Inferior parietal cortex (tissue), 1 donor: ENCODE data around the gene KLHDC3.
A peak's percentile ranks its signal among the peaks of the same experiment; 100 is the strongest.
"Not testable (repeated sequence)": the region's sequence is repeated elsewhere in the genome, so short reads cannot be mapped to it uniquely, and the experiment has no call there.

ENCODE experiments used
- DNase-seq: peaks from one replicate; pipeline ENCODE4 v3.0.0-alpha.2; 2016; ENCODE audit errors: extremely low spot score

The KLHDC3 gene

DNA sequence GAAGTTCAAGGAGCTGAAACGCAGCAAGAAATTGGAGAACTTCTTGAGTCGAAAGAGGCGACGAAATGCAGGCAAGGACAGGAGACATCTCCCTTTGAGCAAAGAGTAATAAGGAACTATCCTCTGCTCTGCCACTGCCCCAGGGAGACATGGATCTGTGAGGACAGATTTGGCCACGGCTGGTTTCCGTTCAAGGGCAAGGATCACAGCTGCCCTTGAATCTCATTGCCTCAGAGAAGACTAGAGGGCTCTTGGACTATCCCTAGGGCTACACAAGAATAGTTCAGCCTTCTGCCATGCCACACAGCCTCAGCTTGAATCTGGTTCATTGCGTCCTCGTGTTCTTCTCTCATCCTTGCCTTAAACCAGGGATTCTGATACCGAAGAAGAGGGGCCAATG is 15.1 kb downstream of the KLHDC3 start:
- DNase-seq: no peak

DNA sequence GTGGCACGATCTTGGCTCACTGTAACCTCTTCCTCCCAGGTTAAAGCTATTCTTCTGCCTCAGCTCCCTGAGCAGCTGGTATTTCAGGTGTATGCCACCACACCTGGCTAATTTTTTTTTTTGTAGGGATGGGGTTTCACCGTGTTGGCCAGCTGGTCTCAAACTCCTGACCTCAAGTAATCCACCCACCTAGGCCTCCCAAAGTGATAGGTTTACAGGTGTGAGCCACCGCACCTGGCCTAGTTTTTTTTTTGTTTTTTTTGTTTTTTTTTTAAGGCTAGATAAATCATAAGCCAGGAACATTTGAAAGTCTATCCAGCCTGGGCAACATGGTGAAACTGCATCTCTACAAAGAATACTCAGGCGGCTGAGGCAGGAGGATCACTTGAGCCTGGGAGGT is 18.3 kb downstream of the KLHDC3 start:
- no peak for DNase-seq

DNA sequence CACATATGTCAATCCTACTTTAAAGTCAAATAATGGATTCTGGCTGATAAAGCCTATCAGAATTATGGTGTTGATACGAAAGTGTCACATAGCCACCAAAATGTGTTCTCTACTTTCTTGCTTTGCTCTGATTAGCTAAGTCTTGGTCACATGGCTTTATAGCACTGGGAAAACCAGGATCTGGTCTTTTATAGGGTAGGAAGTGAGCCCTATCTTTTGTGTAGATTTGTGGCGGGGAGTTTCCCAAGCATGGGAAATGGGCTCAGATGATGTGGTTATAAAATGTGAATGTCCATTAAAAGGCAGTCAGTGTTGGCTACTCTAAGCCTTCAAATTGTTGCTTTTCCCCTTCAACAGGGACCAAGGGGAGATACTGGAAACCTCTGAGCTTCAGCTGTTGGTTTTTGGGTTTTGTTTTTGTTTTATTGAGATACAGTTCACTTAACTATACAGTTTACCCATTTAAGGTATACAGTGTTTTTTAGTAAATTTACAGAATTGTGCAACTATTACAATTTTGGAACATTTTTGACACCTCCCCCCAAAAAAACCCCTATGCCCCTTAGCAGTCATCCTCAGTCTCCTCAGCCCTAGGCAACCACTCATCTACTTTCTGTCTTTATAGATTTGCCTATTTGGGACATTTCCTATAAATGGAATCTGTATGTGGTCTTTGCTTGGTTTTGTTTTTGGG is 19.6 kb downstream of the KLHDC3 start:
- no peak for DNase-seq

DNA sequence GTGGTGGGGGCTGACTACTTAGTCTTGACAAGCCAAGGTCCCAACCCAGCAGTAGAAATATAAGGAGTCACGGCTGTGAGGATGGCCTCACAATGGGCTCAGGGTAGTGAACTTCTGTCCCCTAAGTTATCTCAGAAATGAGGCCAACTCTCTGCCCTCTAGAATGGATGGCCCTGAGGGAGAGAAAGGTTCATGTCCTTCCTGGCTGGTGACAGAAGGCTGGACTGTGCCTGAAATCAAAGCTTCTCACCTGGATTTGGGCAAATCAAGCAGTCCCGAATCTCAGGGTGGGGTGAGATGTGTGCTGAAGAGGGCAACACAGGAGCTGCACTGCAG is 20.1 kb downstream of the KLHDC3 start:
- no peak for DNase-seq

DNA sequence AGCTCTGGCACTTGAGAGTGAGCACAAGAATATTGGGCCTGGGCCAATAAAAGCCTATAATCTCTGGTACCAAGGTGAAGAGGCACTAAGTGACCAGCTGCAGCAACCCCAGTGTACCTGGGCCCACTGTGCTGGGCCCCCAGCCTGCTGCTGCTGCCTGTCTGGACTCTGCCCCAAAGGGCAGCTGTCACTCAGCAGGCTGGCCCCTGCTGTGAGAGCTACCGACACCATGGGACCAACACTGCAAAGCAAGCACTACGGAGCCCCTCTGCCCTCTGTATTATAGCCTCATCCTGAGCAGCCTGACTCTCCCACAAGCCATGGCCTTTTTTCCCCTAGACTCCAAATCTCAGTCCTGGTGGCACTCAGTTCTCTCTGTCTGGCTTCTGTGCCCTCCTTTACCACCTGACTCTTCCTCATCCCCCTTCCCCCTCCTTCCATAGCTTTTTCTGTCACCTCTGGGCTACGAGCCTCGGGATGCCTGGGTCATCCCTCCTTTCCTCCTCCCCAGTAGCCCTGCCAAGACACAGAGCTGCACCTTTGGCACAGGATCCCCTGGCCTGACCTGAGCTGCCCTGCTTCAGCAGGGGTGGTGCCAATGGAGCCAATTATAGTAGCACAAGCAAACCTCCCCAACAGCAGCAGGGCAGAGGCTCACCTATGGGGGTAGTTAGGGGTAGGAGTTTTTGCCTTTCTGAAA is 21.6 kb downstream of the KLHDC3 start:
- DNase-seq: no peak

DNA sequence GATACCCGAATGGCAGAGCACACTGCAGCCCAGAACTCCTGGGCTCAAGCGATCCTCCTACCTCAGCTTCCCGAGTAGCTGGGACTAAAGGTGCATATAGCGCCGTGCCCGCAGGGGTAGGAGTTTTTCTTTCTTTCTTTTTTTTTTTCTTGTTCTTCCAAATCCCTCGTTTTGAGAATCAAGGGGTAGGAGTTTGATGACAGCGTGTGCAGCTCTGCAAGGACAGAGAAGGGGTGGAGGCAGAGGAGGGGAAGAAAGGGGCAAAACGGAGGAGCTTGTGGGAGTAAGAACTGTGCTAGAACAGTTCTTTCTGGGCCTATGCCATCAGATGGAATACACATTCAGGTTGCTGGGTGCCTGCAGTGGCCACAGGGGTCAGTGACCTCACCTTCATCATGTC is 22.7 kb downstream of the KLHDC3 start:
- DNase-seq: no peak

DNA sequence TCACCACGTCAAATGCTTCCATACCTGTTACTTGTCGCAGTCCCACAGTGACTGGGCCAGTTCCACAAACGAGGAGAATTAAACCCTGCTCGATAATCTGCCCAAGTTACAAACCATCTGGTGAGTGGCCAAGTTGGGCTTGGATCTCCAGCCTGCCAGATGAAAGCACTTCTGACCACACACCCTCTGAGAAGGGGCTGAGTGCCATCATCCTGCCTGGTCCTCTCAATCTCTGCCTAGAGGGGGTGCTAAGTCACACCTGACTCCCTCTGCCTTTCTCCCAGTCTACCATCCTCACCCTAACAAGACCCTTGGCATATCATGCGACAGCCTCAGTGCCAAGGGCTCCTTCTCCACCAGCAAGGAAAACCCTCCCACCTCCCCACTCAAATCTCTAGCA is 23.1 kb downstream of the KLHDC3 start:
- no peak for DNase-seq

DNA sequence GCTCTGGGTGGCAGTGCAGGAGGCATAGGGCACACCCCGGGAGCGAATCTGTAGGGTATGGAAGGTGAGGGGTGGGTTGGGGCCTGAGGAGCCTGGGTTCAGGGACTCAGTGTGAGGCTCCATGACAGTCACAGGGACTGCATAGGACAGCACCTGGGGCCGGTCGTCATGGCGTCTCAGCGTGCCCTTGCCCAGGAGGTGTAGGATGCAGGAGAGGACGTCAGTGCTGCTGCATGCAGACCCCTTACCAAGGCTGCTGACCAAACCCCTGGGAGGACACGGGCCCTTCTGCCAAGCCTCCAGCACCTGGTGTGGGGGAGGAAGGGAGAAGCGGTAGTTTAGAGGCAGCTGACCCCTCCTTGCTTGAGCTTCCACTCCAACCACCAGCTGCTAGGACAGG is 23.7 kb downstream of the KLHDC3 start:
- no peak for DNase-seq

DNA sequence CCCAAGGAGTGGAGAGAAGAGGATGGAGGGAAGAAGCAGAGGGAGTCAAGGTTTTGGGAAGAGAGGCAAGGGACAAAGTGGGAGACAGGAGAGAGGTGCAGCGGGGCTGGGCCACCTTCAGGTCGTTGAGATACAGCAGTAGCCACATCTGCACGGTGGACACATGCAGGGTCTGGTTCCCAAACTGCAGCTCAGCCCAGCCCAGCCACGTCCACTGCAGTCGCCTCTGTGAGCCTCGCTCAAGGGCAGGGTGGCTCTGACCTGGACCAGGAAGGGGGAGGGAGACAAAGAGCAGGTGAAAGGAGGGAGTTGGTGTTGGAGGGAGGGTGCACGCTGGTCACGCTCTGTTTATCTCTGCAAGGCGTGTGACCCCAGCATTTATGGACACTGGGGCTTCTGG is 24.7 kb downstream of the KLHDC3 start:
- no peak for DNase-seq

DNA sequence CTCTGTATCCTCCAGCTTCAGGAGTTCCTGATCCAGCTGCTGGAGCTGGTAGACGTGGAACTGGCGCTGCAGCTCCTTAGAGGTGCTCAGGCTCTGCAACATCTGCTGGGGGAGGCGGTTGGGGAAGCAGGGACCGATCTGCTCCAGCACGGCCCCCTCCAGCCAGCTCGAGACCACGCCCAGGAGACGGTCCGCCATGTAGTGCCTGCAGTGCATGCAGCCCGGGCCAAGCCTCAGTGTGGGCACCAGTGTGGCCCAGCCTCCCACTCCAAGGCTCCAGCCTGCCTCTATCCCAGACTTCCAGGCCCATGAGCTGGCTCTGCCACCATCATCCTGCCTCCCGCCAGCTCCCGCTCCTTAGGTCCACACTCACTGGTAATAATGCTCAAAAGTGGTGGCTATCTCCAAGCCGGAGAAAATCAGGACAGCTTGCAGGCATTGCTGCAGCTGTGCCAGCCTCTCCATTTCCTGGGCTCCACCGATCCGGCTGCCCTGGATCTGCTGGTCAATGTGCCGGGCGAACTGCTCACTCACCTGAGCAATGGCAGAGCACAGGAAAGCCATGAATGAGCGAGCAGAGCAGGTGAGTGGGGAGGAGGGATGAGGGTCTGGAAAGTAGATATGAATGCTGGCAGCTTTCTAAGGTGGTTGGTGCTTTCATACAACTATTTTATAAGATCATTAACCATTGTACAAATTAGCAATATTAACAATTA is 26.7 kb downstream of the KLHDC3 start:
- no peak for DNase-seq

DNA sequence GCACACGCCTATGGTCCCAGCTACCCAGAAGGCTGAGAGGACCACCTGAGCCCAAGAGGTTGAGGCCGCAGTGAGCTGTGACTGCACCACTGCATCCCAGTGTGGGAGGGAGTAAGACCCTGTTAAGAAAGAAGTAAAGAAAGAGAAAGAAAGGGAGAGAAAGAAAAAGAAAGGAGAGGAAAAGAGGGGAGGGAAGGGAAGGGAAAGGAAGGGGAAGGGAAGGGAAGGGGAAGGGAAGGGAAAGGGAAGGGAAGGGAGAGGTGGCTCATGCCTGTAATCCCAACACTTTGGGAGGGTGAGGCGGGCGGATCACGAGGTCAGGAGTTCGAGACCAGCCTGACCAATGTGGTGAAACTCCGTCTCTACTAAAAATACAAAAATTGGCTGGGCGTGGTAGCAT is 27.4 kb downstream of the KLHDC3 start:
- not testable (repeated sequence) for DNase-seq

DNA sequence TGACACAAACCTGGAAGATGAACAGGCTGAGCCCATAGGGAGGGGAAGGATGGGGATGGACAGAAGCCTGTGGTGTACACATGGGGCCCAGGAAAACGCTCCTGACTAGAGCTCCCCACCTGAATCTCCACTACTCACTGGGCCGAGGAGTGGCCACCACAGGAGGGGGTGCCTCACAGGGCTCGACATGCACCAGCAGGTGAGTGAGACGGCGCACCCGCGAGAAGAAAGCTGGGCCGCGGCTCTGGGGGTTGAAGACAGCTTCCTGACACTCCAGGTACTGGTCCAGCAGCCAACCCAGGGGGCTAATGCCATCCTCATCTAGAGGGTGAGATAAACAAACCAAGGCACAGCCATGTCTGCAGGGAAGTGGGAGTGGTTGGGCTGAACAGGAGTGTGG is 29.3 kb downstream of the KLHDC3 start:
- DNase-seq: no peak

DNA sequence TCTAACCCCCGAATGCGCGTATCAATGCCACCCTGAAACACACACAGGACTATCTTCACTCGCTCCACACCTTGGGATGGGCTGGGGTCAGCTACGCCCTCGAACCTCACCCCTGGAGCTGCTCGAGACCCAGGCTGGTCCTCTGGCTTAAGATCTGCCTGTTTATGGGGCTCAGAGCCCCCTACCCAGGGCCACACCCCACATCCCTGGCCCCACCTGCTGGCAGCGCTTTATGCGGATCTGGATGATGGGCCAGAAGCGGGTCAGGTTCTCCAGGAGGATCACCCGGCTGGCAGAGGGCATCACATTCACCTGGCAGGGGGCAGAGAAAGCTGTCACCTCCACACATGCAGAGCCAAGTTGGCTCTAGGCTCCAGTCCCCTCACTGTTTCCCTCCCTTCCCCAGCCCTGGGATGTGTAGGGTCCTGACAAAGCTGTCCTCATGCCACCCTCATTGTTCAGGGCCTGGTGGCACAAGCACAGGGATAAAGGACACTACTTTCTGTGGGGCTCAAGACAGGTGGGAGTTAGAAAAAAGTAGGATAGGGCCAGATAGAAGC is 31.4 kb downstream of the KLHDC3 start:
- DNase-seq: no peak

DNA sequence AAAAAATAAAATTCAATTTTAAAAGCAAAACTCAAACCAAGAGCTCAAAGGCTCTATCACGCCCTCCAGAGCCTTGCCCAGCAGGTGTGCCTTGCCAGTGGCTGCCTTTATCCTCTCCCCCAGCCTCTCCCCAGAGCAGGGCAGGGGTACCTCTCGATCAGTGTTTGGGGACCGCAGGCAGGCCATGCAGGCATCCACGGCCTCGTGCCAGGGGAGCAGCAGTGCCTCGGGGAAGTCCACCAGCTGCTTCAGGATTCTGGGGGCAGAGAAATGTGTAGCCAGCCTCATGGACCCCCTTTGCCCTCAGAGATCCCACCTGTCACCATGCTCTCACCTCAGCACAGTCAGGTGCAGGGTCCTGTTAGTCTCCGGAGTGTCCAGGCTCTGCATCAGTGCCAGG is 33.9 kb downstream of the KLHDC3 start:
- no peak for DNase-seq

DNA sequence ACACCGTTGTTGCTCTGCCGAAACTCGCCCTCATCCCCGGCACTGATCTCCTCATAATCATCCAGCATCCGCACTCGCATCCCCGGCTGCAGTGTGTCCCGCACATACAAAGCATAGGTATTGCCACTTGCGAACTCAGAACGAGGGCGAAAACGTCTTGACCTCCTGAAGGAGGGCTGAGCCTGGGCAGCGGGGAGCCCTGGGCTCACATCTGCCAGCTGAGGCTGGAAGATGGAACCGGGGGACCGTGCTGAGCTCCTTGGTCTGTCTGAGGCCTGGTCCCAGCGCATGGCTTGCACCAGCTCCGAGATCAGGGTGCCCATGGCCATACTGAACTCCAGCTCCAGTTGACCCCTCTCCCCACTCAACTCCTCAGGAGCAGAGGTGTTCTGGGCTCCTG is 36.9 kb downstream of the KLHDC3 start:
- no peak for DNase-seq

DNA sequence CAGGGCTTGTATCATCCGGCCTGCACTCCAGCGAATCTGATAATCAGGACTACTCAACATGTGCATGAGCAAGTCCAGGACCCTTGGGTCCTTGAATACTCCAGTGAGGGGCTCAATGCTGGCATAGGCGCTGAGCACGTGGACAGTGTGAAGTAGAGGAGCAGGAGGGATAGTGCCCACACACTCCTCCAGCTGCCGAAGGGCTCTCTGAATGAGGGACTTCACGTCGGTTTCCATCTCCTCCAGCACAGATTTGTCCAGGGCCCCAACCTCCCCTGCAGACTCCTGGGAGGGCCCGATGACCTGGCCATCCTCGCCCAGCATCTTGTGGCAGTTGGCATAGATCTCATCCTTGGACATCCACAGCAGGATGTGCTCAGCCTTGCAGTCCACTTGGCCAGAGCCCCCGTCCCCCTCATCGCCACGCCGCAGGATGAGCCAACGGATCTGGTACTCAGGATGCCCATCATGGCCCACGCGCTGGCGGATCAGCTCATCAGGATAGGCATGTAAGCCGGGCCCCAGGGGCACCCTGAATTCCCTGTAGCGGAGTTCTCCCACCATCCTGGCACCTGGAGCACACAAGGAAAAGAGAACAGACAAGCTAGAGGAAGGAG is 38.3 kb downstream of the KLHDC3 start:
- no peak for DNase-seq

DNA sequence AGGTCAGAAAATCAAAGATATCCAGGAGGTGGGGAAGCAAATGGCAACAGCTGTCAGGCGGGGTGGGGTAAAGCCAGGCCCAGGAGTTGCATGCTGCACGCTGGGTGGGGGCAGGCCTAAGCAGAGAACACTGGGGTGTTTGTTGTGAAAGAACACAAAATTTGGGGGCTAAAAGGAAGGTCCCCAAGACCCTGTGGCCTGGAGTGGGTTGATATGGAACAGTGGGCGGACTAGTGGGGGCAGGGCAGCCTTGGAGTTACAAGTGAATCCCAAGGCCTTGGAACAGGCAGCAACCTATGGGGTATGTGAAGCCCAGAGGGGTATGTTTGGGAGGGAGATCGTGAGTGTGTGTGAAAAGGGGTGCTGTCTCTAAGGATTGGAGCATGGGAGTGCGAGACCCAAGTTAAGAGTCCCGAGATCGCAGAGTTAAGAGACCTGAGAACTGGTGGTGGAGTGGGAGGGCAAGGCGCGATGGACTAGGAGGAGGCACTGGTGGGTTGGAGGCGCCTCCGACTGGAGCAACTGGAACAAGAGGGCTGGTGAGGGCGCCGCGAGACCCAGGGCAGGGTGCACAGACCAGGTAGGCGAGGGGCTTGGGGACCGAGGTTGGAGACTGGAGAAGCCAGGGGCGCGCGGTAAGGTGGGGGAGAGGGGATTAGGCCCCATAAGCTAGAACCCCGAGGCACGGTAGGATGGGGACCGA is 38.9 kb downstream of the KLHDC3 start:
- DNase-seq: no peak

DNA sequence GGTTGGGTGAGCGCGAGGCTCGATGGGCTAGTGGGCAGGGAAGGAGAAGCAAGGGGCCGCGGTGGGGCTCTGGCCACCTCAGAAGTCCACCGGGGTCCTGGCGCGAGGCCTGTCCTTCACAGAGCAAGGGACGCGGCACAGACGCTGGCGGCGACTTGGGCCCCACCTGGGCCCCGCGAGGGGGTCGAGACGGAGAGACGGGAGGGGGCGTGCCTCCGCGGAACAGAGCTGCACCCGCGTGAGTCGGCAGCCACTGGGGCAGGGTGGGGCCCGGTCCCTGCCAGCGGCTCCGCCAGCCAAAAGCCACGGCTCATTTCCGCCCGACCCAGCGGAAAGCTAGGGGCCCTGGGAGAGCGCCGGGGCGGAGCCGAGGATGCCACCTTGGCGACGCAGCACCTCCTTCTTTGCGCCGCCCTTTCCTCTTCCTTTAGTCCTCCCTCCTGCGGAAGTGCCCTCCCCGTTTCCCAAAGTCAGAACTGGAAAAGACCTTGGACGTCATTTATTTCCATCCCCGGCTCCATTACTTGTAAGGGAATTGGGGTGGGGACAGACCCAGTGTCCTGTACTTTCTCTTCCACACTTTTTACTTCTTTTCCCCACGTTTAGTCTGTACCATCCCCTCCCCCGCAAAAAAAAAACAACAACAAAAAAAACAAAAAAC is 39.6 kb downstream of the KLHDC3 start, which contains the start of gene CUL7:
Gene CUL7, minus strand, starts transcription at position 307 of the 661 bp plus-strand sequence. CDS start 1,063 bp downstream, outside the sequence.
- peak; percentile 83 for DNase-seq

DNA sequence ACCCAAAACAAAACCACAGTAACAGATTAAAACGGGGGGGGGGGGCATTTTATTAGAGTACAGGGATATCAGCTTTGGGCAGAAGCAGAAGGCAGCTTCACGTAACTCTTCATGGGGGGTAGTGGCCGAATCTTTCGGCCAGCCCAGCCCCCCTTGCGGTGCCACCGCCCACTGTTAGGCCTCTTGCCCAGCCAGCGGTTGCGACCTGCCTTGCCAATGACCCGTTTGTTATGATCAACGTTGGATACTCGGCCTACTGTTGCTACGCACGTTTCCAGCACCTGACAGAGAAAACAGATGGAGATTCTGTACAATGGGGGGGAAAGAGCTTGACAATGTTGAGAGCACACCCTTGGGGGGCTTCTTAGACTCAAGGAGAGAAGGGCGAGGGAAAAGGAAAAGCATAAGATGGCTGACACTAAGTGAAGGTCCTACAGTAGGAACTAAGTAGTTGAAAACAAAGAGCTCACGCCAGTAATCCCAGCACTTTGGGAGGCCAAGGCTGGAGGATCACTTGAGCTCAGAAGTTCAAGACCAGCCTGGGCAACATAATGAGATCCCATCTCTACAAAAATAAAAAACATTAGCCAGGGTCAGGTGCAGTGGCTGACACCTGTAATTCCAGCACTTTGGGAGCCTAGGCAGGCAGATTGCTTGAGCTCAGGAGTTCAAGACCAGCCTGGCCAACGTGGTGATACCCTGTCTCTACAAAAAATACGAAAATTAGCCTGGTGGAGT is 40.3 kb downstream of the KLHDC3 start:
- DNase-seq: no peak

DNA sequence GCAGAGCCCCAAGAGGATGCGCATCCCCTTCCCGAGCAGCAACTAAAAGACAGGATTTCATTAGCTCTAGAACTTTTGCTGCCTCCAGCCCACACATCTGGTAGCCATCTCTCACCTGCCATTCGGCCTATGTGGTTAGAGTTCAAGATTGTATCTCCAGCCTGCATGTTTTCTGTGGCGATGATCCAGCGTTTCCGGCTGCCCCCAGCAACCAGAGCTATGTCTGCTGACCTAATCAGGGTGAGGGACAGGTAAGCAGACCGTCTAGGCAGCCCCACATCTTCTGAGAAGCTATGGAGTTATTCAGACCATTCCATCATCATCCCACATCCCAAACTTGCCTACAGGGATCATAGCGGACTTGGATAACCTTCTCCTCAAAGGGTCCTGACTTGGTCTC is 41.9 kb downstream of the KLHDC3 start:
- DNase-seq: no peak
